Inferior parietal cortex (tissue), 1 donor: Measurements from ENCODE around the gene SDSL.

Experiments
- DNase-seq: peaks from one replicate; pipeline ENCODE4 v3.0.0-alpha.2; 2016; ENCODE audit errors: extremely low spot score

SDSL gene

GRCh38 chr12:113480336-113480971 is 58.3 kb downstream of the SDSL start:
- DNase-seq = no peak

DNA sequence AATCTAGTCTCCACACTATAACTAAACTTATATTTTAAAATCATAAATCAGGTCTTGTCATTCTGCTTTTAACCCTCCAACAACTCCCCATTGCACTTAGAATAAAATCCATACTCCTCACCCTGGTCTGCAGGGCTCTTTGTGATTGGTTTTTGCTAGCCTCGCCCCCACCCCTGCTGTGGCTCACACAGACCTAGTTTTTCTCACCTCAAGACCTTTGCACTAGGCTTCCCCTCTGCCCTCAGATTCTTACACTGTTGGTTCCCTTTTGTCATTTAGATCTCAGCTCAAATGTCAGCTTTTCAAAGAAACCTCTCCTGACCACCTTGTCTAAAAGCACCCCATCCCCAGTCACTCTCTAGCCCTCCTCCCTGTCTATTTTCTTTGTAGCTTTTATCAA is 60.2 kb downstream of the SDSL start:
- no peak for DNase-seq

DNA sequence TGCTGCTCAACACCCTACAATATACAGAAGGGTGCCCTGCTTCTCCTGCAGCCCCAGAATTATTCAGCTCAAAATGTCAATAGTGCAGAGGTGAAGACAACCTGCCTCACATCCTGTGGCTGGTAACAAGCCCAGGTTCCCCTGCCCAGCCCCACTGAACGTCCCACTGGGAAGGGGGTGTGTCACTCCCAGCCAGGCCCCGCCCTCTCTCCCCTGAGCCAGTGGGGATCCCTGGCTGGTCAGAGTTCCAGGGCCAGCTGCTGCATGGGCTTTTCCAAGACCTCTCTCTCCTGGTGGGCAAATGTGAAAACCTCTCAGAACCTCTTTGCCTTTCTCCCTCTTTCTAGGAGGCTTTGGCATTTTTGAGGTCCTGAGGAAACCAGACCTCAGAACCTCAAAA is 63.1 kb downstream of the SDSL start:
- DNase-seq = no peak

DNA sequence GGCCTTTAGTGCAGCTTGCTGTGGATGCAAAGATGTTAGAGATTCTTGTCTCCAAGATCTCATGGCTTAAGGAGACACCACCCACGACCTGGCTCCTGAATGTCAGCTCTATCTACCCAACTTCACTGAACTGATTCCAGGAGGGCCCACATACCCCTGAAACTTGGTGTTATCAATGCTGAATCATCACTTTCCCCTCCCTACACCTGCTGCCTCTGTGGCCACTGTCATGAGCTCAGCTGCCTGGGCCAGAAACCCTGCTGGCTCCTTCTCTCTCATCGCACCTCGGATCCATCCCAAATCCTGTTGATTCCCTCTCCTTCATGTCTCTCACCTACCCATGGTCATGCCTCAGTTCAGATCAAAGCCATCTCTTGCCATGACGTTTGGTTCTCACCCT is 64.5 kb downstream of the SDSL start:
- DNase-seq = no peak
